HCT116 (cell line): Measurements from ENCODE around the gene SUN2. TPM values are rescaled to one million over a fixed set of nuclear protein-coding genes. Genes with fewer than 3 reads are reported as not detected.

Source experiments
- ATAC-seq: fragments of 200-7000 bp; cut with Tn5 transposase; 2 replicates; pipeline ENCODE4 v1.9.1; 2020; ENCODE audit warnings: mild to moderate bottlenecking, moderate library complexity
- BruUV-seq: library from RNA; stranded (reverse); fragments of 400-500 nt; replicated peaks from 2 replicates; lab custom pipeline; 2021; lab: Mats Ljungman, UMichigan
- CTCF ChIA-PET: fragments of 300-600 bp; sonication (Branson Sonifier 250); formaldehyde crosslinking; loops from one replicate; lab custom pipeline; 2021; ENCODE audit warnings: antibody characterized with exemption; lab: Charles Lee
- POLR2A ChIA-PET: fragments of 300-600, 350-600 bp; sonication (Branson Sonifier 250); formaldehyde crosslinking; loops from one replicate; lab custom pipeline; 2021; ENCODE audit warnings: antibody characterized with exemption; lab: Charles Lee
- RAD21 ChIA-PET, 2 experiments: fragments of 300-600 bp; sonication (Branson Sonifier 250); formaldehyde crosslinking; loops; one replicate each; lab custom pipeline; 2023; ENCODE audit warnings: low total read pairs in 2 of 2; ENCODE audit not compliant: uncharacterized antibody in 2 of 2, unreplicated experiment in 2 of 2, low non-redundant PET in 1 of 2; lab: Charles Lee
- DNase-seq: peaks from one replicate; pipeline ENCODE4 v3.0.0-alpha.2; 2010; ENCODE audit warnings: low read depth, low spot score
- H2AFZ ChIP-seq: fragments of 200-600 bp; shearing (Covaris generic), sonication (generic); 2 replicates; pipeline ENCODE4 v1.6.1; 2017; ENCODE audit warnings: low read depth, mixed run types, mixed read lengths, antibody characterized with exemption, low read length; ENCODE audit not compliant: poor library complexity, severe bottlenecking
- H3K27ac ChIP-seq: 2 replicates; pipeline ENCODE4 v1.5.1; 2012; ENCODE audit warnings: low read depth, low read length
- H3K27me3 ChIP-seq: fragments of 200-600 bp; sonication (generic); 2 replicates; pipeline ENCODE4 v1.6.1; 2016; ENCODE audit warnings: mixed run types, low read length, mixed read lengths; ENCODE audit not compliant: insufficient read depth
- H3K36me3 ChIP-seq, 2 experiments: fragments of 200-500 bp in 1 of 2; fragments of 200-600 bp in 1 of 2; sonication (Bioruptor generic) in 1 of 2; sonication (generic) in 1 of 2; 2 replicates each; pipeline versions ENCODE4 v1.5.1 to v1.6.1; 2014 to 2016; ENCODE audit warnings: low read length in 2 of 2, inconsistent platforms in 1 of 2, mixed read lengths in 1 of 2, mixed run types in 1 of 2; ENCODE audit not compliant: insufficient read depth in 2 of 2, control insufficient read depth in 1 of 2
- H3K4me1 ChIP-seq, 2 experiments: fragments of 200-600 bp in 1 of 2; sonication (generic) in 1 of 2; 2 replicates each; pipeline versions ENCODE4 v1.5.1 to v1.6.1; 2012 to 2017; ENCODE audit warnings: low read length in 2 of 2, inconsistent platforms in 1 of 2, mild to moderate bottlenecking in 1 of 2, mixed read lengths in 1 of 2, mixed run types in 1 of 2, moderate library complexity in 1 of 2; ENCODE audit not compliant: insufficient read depth in 2 of 2, control insufficient read depth in 1 of 2
- H3K4me2 ChIP-seq: fragments of 200-600 bp; sonication (generic); 2 replicates; pipeline ENCODE4 v1.6.1; 2017; ENCODE audit warnings: mixed run types, low read length, mixed read lengths
- H3K4me3 ChIP-seq, 2 experiments: fragments of 200-600 bp in 1 of 2; sonication (generic) in 1 of 2; replicated peaks in 1 of 2; 2 replicates each; pipeline ENCODE4 v1.5.1; 2011 to 2016; ENCODE audit warnings: low read length in 2 of 2, control low read depth in 1 of 2, low read depth in 1 of 2, mild to moderate bottlenecking in 1 of 2, mixed read lengths in 1 of 2, mixed run types in 1 of 2
- H3K79me2 ChIP-seq: fragments of 200-600 bp; sonication (generic); 2 replicates; pipeline ENCODE4 v1.6.1; 2017; ENCODE audit warnings: mild to moderate bottlenecking, mixed run types, low read length, moderate library complexity, mixed read lengths; ENCODE audit not compliant: insufficient read depth
- H3K9ac ChIP-seq: fragments of 200-600 bp; sonication (generic); 2 replicates; pipeline ENCODE4 v1.6.1; 2016; ENCODE audit warnings: low read length, mixed read lengths
- H3K9me2 ChIP-seq: fragments of 200-600 bp; sonication (generic), shearing (Covaris generic); 2 replicates; pipeline ENCODE4 v1.6.1; 2017; ENCODE audit warnings: mixed run types, mild to moderate bottlenecking, moderate library complexity; ENCODE audit not compliant: insufficient read depth
- H3K9me3 ChIP-seq, 2 experiments: fragments of 200-500 bp in 1 of 2; fragments of 200-600 bp in 1 of 2; sonication (Bioruptor generic) in 1 of 2; sonication (generic) in 1 of 2; 2 replicates each; pipeline ENCODE4 v1.6.1; 2014 to 2017; ENCODE audit warnings: low read length in 2 of 2, mixed read lengths in 2 of 2, inconsistent platforms in 1 of 2, low read depth in 1 of 2, mild to moderate bottlenecking in 1 of 2, mixed run types in 1 of 2, moderate library complexity in 1 of 2; ENCODE audit not compliant: control insufficient read depth in 1 of 2, insufficient read depth in 1 of 2
- H4K20me1 ChIP-seq: fragments of 200-600 bp; sonication (generic), shearing (Covaris generic); 2 replicates; pipeline ENCODE4 v1.6.1; 2017; ENCODE audit warnings: mixed run types, mild to moderate bottlenecking, moderate library complexity; ENCODE audit not compliant: insufficient read depth
- CEBPB ChIP-seq: IDR thresholded peaks from 2 replicates; pipeline ENCODE4 v1.6.1; 2012; ENCODE audit warnings: low read depth
- EGR1 ChIP-seq: IDR thresholded peaks from 2 replicates; pipeline ENCODE4 v1.6.1; 2012; ENCODE audit warnings: low read depth
- ELF1 ChIP-seq: IDR thresholded peaks from 2 replicates; pipeline ENCODE4 v1.6.1; 2012; ENCODE audit warnings: low read depth, borderline replicate concordance
- EZH2 ChIP-seq: fragments of 200-600 bp; sonication (generic); IDR thresholded peaks from 2 replicates; pipeline ENCODE4 v1.6.1; 2017; ENCODE audit warnings: antibody characterized with exemption, mixed run types
- EZH2phosphoT487 ChIP-seq: fragments of 200-600 bp; IDR thresholded peaks from 2 replicates; pipeline ENCODE4 v1.6.1; 2018; ENCODE audit warnings: antibody characterized with exemption, borderline replicate concordance
- JUND ChIP-seq: IDR thresholded peaks from 2 replicates; pipeline ENCODE4 v1.6.1; 2012
- POLR2A ChIP-seq: IDR thresholded peaks from 2 replicates; pipeline ENCODE4 v1.7.0; 2011; ENCODE audit warnings: borderline replicate concordance; ENCODE audit not compliant: insufficient read depth, insufficient read length; ENCODE audit errors: extremely low read depth
- POLR2AphosphoS5 ChIP-seq: IDR thresholded peaks from 2 replicates; pipeline ENCODE4 v1.6.1; 2011; ENCODE audit warnings: mild to moderate bottlenecking, low read depth, low read length, moderate library complexity
- RAD21 ChIP-seq: IDR thresholded peaks from 2 replicates; pipeline ENCODE4 v1.6.1; 2012; ENCODE audit warnings: low read depth, mild to moderate bottlenecking
- REST ChIP-seq: IDR thresholded peaks from 2 replicates; pipeline ENCODE4 v1.6.1; 2012; ENCODE audit warnings: low read depth
- SRF ChIP-seq: IDR thresholded peaks from 2 replicates; pipeline ENCODE4 v1.6.1; 2012; ENCODE audit warnings: low read depth
- YY1 ChIP-seq: IDR thresholded peaks from 2 replicates; pipeline ENCODE4 v1.6.1; 2011; ENCODE audit warnings: low read length, low read depth, moderate library complexity, mild to moderate bottlenecking; ENCODE audit not compliant: insufficient replicate concordance; ENCODE audit errors: extremely low read depth
- ZBTB33 ChIP-seq: IDR thresholded peaks from 2 replicates; pipeline ENCODE4 v1.6.1; 2011; ENCODE audit warnings: mild to moderate bottlenecking, low read length, moderate library complexity; ENCODE audit not compliant: insufficient replicate concordance; ENCODE audit errors: extremely low read depth
- ZFX ChIP-seq: fragments of 450-650 bp; IDR thresholded peaks from 2 replicates; pipeline ENCODE4 v1.6.1; 2017
- intact Hi-C: fragments of 100-400 bp; cut with micrococcal nuclease; formaldehyde crosslinking; loops from 2 replicates; pipeline ENCODE4 v1.10.0; 2022
- total RNA-seq: library from RNA; stranded (reverse); gene quantifications from one replicate; pipeline ENCODE4 v1.2.1, GENCODE V29; 2021; ENCODE audit not compliant: unreplicated experiment
- TF ChIP-seq, protein P1 (sequence below), 3 experiments: fragments of 200-600 bp in 1 of 3; sonication (generic) in 1 of 3; IDR thresholded peaks in 2 of 3; conservative IDR thresholded peaks in 1 of 3; 2 replicates each; pipeline ENCODE4 v1.5.1; 2012 to 2017; ENCODE audit warnings: low read depth in 2 of 3, low read length in 2 of 3, antibody characterized with exemption in 1 of 3, borderline replicate concordance in 1 of 3, control low read depth in 1 of 3, mild to moderate bottlenecking in 1 of 3, mixed read lengths in 1 of 3, mixed run types in 1 of 3, moderate library complexity in 1 of 3; ENCODE audit not compliant: insufficient read depth in 1 of 3
- TF ChIP-seq, protein P2 (sequence below): IDR thresholded peaks from 2 replicates; pipeline ENCODE4 v1.6.1; 2012

Gene SUN2
- total RNA-seq, 1 experiment from 2014 or later: 71.6 TPM

GRCh38 chr22:38684895-38685294 is 70.9 kb downstream of the SUN2 start:
- RAD21 ChIA-PET: no interaction called here
- DNase-seq (no peak), ATAC-seq (no peak)
- Histone ChIP-seq H3K79me2 (peaks cover 56% of the 10 kb centered on the region), H3K9ac (no peak overlapping the region), H3K9me2 (no peaks in the 10 kb centered on the region), H4K20me1 (0 out of 2 replicates have a peak, but pooled peaks cover 5% of the 10 kb centered on the region), H2AFZ (no peak overlapping the region), H3K4me2 (no peak overlapping the region), H3K27ac (no peak overlapping the region), H3K4me1 (peaks cover 2 to 12% of the 10 kb centered on the region in 2 experiments; a peak in 3 of 4 replicates), H3K4me3 (no peak overlapping the region)
- intact Hi-C loops: no loop called here
- CTCF ChIA-PET: no interaction called here
- BruUV-seq: no TSS peak
- POLR2A ChIA-PET: interaction anchor here (4.6 kb wide), 1 partner anchor 10 kb away, joined by 26 read pairs; no protein-coding TSS in a partner anchor
- no peak for TF ChIP-seq POLR2A
- TF ChIP-seq ZFX: no peak
- no peak for TF ChIP-seq JUND
- TF ChIP-seq, protein P1, sequence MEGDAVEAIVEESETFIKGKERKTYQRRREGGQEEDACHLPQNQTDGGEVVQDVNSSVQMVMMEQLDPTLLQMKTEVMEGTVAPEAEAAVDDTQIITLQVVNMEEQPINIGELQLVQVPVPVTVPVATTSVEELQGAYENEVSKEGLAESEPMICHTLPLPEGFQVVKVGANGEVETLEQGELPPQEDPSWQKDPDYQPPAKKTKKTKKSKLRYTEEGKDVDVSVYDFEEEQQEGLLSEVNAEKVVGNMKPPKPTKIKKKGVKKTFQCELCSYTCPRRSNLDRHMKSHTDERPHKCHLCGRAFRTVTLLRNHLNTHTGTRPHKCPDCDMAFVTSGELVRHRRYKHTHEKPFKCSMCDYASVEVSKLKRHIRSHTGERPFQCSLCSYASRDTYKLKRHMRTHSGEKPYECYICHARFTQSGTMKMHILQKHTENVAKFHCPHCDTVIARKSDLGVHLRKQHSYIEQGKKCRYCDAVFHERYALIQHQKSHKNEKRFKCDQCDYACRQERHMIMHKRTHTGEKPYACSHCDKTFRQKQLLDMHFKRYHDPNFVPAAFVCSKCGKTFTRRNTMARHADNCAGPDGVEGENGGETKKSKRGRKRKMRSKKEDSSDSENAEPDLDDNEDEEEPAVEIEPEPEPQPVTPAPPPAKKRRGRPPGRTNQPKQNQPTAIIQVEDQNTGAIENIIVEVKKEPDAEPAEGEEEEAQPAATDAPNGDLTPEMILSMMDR (IDR thresholded peaks at IDR 0.05 in 2 of 3, conservative IDR thresholded peaks at IDR 0.05 in 1 of 3; ENCODE audit: borderline replicate concordance in 1 of 3, insufficient read depth in 1 of 3, low read depth in 2 of 3, low read length in 2 of 3): no peak
- TF ChIP-seq, protein P2, sequence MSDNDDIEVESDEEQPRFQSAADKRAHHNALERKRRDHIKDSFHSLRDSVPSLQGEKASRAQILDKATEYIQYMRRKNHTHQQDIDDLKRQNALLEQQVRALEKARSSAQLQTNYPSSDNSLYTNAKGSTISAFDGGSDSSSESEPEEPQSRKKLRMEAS: no peak
- TF ChIP-seq EZH2phosphoT487: no peak
- no peak for TF ChIP-seq ZBTB33
- no peak for TF ChIP-seq RAD21
- no peak for TF ChIP-seq EZH2
- no peak for TF ChIP-seq POLR2AphosphoS5
- TF ChIP-seq YY1: no peak
- TF ChIP-seq ELF1: no peak
- no peak for TF ChIP-seq SRF
- no peak for TF ChIP-seq REST
- no peak for TF ChIP-seq CEBPB
- TF ChIP-seq EGR1: no peak
- TF ChIP-seq, all 23 proteins: peak for 0
- H3K9me3 ChIP-seq: peaks cover 4 to 7% of the 10 kb centered on the region in 2 experiments; a peak in 1 of 4 replicates
- no peaks in the 10 kb centered on the region for H3K27me3 ChIP-seq
- peaks cover 27 to 61% of the 10 kb centered on the region in 2 experiments for H3K36me3 ChIP-seq
